IMR-90 (cell line): ENCODE measurements around the gene PRPH2. TPM values are rescaled to one million over a fixed set of nuclear protein-coding genes. Genes with fewer than 3 reads are reported as not detected.

ENCODE experiments used
- ATAC-seq: fragments of 200-7000 bp; cut with Tn5 transposase; 2 replicates; pipeline ENCODE4 v1.9.1; 2020; ENCODE audit warnings: low read depth, mild to moderate bottlenecking, moderate library complexity
- BruUV-seq: library from RNA; stranded (reverse); fragments of 400-500 nt; replicated peaks from 2 replicates; lab custom pipeline; 2021; lab: Mats Ljungman, UMichigan
- CTCF ChIA-PET: fragments of 300-600 bp; formaldehyde crosslinking; extraction: SDS; loops from one replicate; lab custom pipeline; 2021; ENCODE audit warnings: antibody characterized with exemption; lab: Yijun Ruan, JAX
- POLR2A ChIA-PET: fragments of 300-600 bp; sonication (Branson Sonifier 250); formaldehyde crosslinking; loops from one replicate; lab custom pipeline; 2022; ENCODE audit warnings: antibody characterized with exemption; ENCODE audit not compliant: unreplicated experiment; lab: Charles Lee
- DNase-seq: peaks from one replicate; pipeline ENCODE4 v3.0.0; 2013
- H2AFZ ChIP-seq: replicated peaks from 2 replicates; pipeline ENCODE3; 2013; ENCODE audit warnings: low read length, mild to moderate bottlenecking; ENCODE audit not compliant: poor library complexity
- H2AK5ac ChIP-seq: 2 replicates; pipeline ENCODE4 v1.6.1; 2013; ENCODE audit warnings: low read depth, low read length, inconsistent platforms
- H2AK9ac ChIP-seq: replicated peaks from 2 replicates; pipeline ENCODE3; 2013; ENCODE audit warnings: mild to moderate bottlenecking, low read depth, low read length, moderate library complexity; ENCODE audit not compliant: poor library complexity
- H2BK120ac ChIP-seq: 2 replicates; pipeline ENCODE4 v1.6.1; 2013; ENCODE audit warnings: low read depth, low read length, inconsistent platforms
- H2BK15ac ChIP-seq: 3 replicates; pipeline ENCODE4 v1.6.1; 2013; ENCODE audit warnings: low read depth, low read length, inconsistent platforms
- H2BK20ac ChIP-seq: 2 replicates; pipeline ENCODE4 v1.6.1; 2013; ENCODE audit warnings: low read depth, mild to moderate bottlenecking, inconsistent platforms, low read length, moderate library complexity
- H2BK5ac ChIP-seq: 2 replicates; pipeline ENCODE4 v1.6.1; 2013; ENCODE audit warnings: mild to moderate bottlenecking, low read depth, low read length, inconsistent platforms; ENCODE audit not compliant: poor library complexity, severe bottlenecking
- H3K14ac ChIP-seq: replicated peaks from 2 replicates; pipeline ENCODE4 v1.6.1; 2013; ENCODE audit warnings: low read depth, low read length, inconsistent platforms
- H3K18ac ChIP-seq: 2 replicates; pipeline ENCODE4 v1.6.1; 2013; ENCODE audit warnings: low read depth, low read length, control low read depth
- H3K23ac ChIP-seq: 2 replicates; pipeline ENCODE4 v1.6.1; 2013; ENCODE audit warnings: low read depth, low read length, inconsistent platforms
- H3K27ac ChIP-seq: 2 replicates; pipeline ENCODE4 v1.5.1; 2013; ENCODE audit warnings: mild to moderate bottlenecking, control low read depth, low read length; ENCODE audit not compliant: insufficient read depth
- H3K27me3 ChIP-seq: 2 replicates; pipeline ENCODE4 v1.6.1; 2013; ENCODE audit warnings: low read length; ENCODE audit not compliant: control insufficient read depth, insufficient read depth
- H3K36me3 ChIP-seq: 2 replicates; pipeline ENCODE4 v1.6.1; 2013; ENCODE audit warnings: low read length, mixed read lengths; ENCODE audit not compliant: control insufficient read depth, insufficient read depth
- H3K4ac ChIP-seq: 2 replicates; pipeline ENCODE4 v1.6.1; 2013; ENCODE audit warnings: low read depth, low read length, inconsistent platforms
- H3K4me1 ChIP-seq: 2 replicates; pipeline ENCODE4 v1.6.1; 2013; ENCODE audit warnings: low read length, mixed read lengths; ENCODE audit not compliant: control insufficient read depth, insufficient read depth
- H3K4me2 ChIP-seq: 2 replicates; pipeline ENCODE4 v1.6.1; 2013; ENCODE audit warnings: low read depth, mild to moderate bottlenecking, control low read depth, low read length, moderate library complexity
- H3K4me3 ChIP-seq: 2 replicates; pipeline ENCODE4 v1.5.1; 2013; ENCODE audit warnings: low read depth, mild to moderate bottlenecking, control low read depth, low read length, moderate library complexity; ENCODE audit not compliant: insufficient read depth
- H3K56ac ChIP-seq: 2 replicates; pipeline ENCODE4 v1.6.1; 2013; ENCODE audit warnings: low read length, inconsistent platforms; ENCODE audit not compliant: insufficient read depth; ENCODE audit errors: extremely low read depth
- H3K79me1 ChIP-seq, 2 experiments: 2 replicates each; pipeline ENCODE4 v1.6.1; 2013; ENCODE audit warnings: low read length in 2 of 2, inconsistent platforms in 1 of 2, low read depth in 1 of 2
- H3K9ac ChIP-seq: 2 replicates; pipeline ENCODE4 v1.6.1; 2013; ENCODE audit warnings: low read depth, low read length, control low read depth
- H3K9me1 ChIP-seq: 2 replicates; pipeline ENCODE4 v1.6.1; 2013; ENCODE audit warnings: low read length, inconsistent platforms; ENCODE audit not compliant: insufficient read depth
- H3K9me3 ChIP-seq: 2 replicates; pipeline ENCODE4 v1.6.1; 2013; ENCODE audit warnings: low read length; ENCODE audit not compliant: control insufficient read depth, insufficient read depth
- H4K20me1 ChIP-seq: 2 replicates; pipeline ENCODE4 v1.6.1; 2013; ENCODE audit warnings: low read length, inconsistent platforms; ENCODE audit not compliant: insufficient read depth
- H4K5ac ChIP-seq: 2 replicates; pipeline ENCODE4 v1.6.1; 2013; ENCODE audit warnings: mild to moderate bottlenecking, low read depth, low read length, control low read depth
- H4K8ac ChIP-seq, 2 experiments: 2 replicates each; pipeline ENCODE4 v1.6.1; 2013; ENCODE audit warnings: low read depth in 2 of 2, low read length in 2 of 2, control low read depth in 1 of 2, inconsistent platforms in 1 of 2
- H4K91ac ChIP-seq: 2 replicates; pipeline ENCODE4 v1.6.1; 2013; ENCODE audit warnings: low read depth, low read length, inconsistent platforms; ENCODE audit not compliant: insufficient read depth
- CHD1 ChIP-seq: IDR thresholded peaks from 2 replicates; pipeline ENCODE4 v1.6.1; 2012; ENCODE audit warnings: low read depth, low read length, improper control_type of control experiment
- FOS ChIP-seq: fragments of 150-350 bp; IDR thresholded peaks from 2 replicates; pipeline ENCODE4 v1.6.1; 2016; ENCODE audit warnings: low read depth, low read length
- MAZ ChIP-seq: IDR thresholded peaks from 2 replicates; pipeline ENCODE4 v1.6.1; 2012; ENCODE audit warnings: low read depth, mild to moderate bottlenecking, low read length, improper control_type of control experiment, moderate library complexity, borderline replicate concordance
- RAD21 ChIP-seq: IDR thresholded peaks from 2 replicates; pipeline ENCODE4 v1.6.1; 2012; ENCODE audit warnings: low read length, improper control_type of control experiment
- WGBS, 2 experiments: methylation state at CpG; one replicate each; pipeline versions ENCODE4 v1.1.5 to v1.1.7; 2013; ENCODE audit warnings: missing lambda C conversion rate in 2 of 2; ENCODE audit not compliant: insufficient read length in 1 of 2; ENCODE audit errors: extremely low coverage in 2 of 2; 5-methylcytosine and 5-hydroxymethylcytosine counted together
- dilution Hi-C: fragments of 300-500 bp; cut with HindIII; formaldehyde crosslinking; loops from one replicate; pipeline ENCODE4 v1.14.3; 2018; ENCODE audit warnings: low sequenced_read_pairs; ENCODE audit not compliant: unreplicated experiment
- in situ Hi-C: fragments of 300-500 bp; cut with MboI; formaldehyde crosslinking; loops from 3 replicates; pipeline ENCODE4 v1.14.3; 2019; ENCODE audit warnings: low sequenced_read_pairs, inconsistent platforms, mixed read lengths
- intact Hi-C: fragments of 100-400 bp; cut with micrococcal nuclease; formaldehyde crosslinking; loops from 2 replicates; pipeline ENCODE4 v1.10.0; 2022
- polyA plus RNA-seq, 3 experiments: library from polyadenylated mRNA; depleted of rRNA; stranded (reverse); fragments of >200 nt; gene quantifications; 2 replicates each; pipeline ENCODE4 v1.2.3, GENCODE V29; 2012; ENCODE audit warnings: low replicate concordance in 1 of 3
- total RNA-seq: library from RNA; depleted of rRNA; stranded (reverse); fragments of >200 nt; gene quantifications from 2 replicates; pipeline ENCODE4 v1.2.3, GENCODE V29; 2012

The PRPH2 gene
- total and polyA plus RNA-seq, 2 of the 4 experiments (the other 2 are of a cell fraction), result 1.0 to 1.1 TPM

DNA sequence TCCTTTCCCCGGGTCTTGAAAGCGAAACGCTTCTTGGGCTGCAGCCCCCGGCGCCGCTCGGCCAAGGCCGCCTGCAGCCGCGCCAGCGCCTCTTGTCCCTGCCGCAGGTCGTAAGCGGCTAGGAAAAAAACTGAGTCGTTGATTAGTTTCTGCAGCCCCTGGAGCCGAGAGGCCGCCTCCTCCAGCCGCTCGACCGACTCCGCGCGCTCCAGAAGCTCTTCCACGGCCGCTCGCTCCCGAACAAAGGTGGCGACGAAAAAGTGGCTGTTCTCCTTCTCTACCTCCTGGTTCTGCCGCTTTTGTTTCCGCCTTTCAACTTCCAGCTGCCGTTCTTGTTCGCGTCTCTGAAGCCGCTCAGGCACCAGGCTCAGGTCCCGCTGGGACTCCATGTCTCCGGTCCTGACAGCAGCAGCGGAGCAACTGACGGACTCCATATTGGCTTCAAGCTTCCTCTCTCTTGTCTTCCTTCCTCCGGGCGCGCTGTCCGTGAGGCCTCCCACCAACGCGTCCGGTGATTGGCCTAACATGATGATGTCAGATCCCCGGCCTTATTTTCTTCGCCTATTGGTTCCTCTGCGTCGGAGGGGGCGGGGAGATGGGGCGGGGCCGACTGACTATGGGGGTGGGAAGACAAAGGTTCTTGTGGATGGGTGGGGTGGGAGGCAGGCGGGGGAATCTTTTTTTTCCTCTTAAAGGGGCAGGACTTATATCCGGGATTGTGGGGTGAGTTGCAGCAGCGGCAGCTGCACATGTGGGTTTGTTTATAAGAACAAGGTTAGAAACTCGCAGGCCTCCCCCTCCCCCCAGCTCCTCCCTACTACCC is 23.5 kb upstream of the PRPH2 start, which contains the start of gene TBCC (continued):
- TF ChIP-seq RAD21, result no peak
- peak; percentile 92 for TF ChIP-seq CHD1
- TF ChIP-seq MAZ, result peak; percentile 45; the same call in 1 of the 2 replicates

GRCh38 chr6:42745083-42745639 is 22.8 kb upstream of the PRPH2 start:
- Histone ChIP-seq H2BK5ac (peak overlapping the region; percentile 57), H2BK20ac (no peak overlapping the region), H2AK5ac (peak overlapping the region; percentile 83), H3K4me1 (peaks cover 11% of the 10 kb centered on the region), H2BK120ac (no peak overlapping the region), H3K14ac (peak overlapping the region; percentile 78), H2AFZ (peak overlapping the region; percentile 64), H3K56ac (peak overlapping the region; percentile 81; the same call in 1 of the 2 replicates), H4K91ac (peak overlapping the region; percentile 44), H4K20me1 (peaks cover 18% of the 10 kb centered on the region), H3K9me3 (no peaks in the 10 kb centered on the region), H3K4ac (peak overlapping the region; percentile 52), H4K8ac (peak overlapping the region in 1 of 2 experiments; percentile 38; a peak in 1 of 4 replicates), H3K4me2 (peak overlapping the region; percentile 100), H4K5ac (peak overlapping the region; percentile 46), H3K4me3 (peak overlapping the region; percentile 68), H3K18ac (no peak overlapping the region), H2AK9ac (peak overlapping the region; percentile 93), H3K27me3 (no peaks in the 10 kb centered on the region), H2BK15ac (no peak overlapping the region), H3K79me1 (peaks cover 7 to 48% of the 10 kb centered on the region in 2 experiments), H3K23ac (peak overlapping the region; percentile 92), H3K9me1 (peaks cover 12% of the 10 kb centered on the region; the same call in 1 of the 2 replicates), H3K27ac (peak overlapping the region; percentile 88), H3K9ac (peak overlapping the region; percentile 88), H3K36me3 (no peaks in the 10 kb centered on the region; the same call in 1 of the 2 replicates)
- ATAC-seq, result no peak
- CTCF ChIA-PET, result interaction anchor here (2.4 kb wide), 1 partner anchor 19 kb away, joined by 6 read pairs; no protein-coding TSS in a partner anchor
- dilution Hi-C loops (no loop called here), intact Hi-C loops (no loop called here), in situ Hi-C loops (no loop called here)
- POLR2A ChIA-PET, result interaction anchor here (0.6 to 0.7 kb wide), 2 partner anchors 21 to 547 kb away, joined by 4 to 13 read pairs; no protein-coding TSS in a partner anchor
- no TSS peak for BruUV-seq
- 0% methylated on average over 8 of the region's 29 CpGs; no CpG with 5 or more reads in 1 of the 2 experiments for WGBS, 2 experiments
- no peak for TF ChIP-seq FOS
- 0 out of 2 replicates have a peak, but pooled peaks have one; percentile 1 for TF ChIP-seq RAD21
- DNase-seq, result peak; percentile 23
